NCI-H69 (cell line): ENCODE results near the gene TRIM63.
"Not testable (repeated sequence)": the region's sequence is repeated elsewhere in the genome, so short reads cannot be mapped to it uniquely, and the experiment has no call there.

Source experiments
- DNase-seq: peaks from one replicate; lab custom pipeline; 2025; lab: John Stamatoyannopoulos, UW

TRIM63 gene

DNA sequence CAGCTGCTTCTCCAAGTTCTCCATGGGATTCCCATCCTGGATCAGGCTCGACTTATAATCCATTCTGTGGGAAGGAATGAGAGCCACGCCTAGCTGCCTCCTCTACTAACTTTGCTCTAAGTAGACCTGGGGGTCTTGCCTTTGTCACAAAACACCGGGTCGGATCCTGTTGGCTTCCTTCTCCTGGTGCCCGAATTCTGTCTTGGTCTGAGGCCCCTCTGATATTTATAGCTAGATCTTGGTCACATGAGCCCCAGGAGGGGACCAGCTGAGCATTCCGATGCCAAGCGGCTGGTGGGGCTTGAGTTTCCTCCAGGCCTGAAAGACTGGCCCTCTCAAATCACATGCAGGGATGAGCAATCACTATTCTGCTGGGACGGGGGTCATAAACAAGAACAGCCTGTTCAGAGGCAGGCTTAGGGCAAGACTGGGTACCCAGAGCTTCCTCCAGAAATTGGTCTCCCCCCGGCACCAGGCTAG, at the start of gene TRIM63:
TSS of gene TRIM63 (minus strand) at position 199 of the 480 bp plus-strand sequence. CDS start at position 63, 136 bp downstream.
- DNase-seq = no peak

GRCh38 chr1:26114165-26114927, 46.9 kb upstream of the TRIM63 start:
- no peak for DNase-seq

- peak; percentile 68 for DNase-seq
Observed at GRCh38 chr1:26112407-26112775, 45.0 kb upstream of the TRIM63 start.

- DNase-seq = peak; percentile 94
Observed at GRCh38 chr1:26111530-26112406, 44.3 kb upstream of the TRIM63 start, which contains the start of gene PDIK1L. TSS of gene PDIK1L (plus strand) at chr1:26111824. CDS start at chr1:26114309, 2,485 bp downstream.

DNA sequence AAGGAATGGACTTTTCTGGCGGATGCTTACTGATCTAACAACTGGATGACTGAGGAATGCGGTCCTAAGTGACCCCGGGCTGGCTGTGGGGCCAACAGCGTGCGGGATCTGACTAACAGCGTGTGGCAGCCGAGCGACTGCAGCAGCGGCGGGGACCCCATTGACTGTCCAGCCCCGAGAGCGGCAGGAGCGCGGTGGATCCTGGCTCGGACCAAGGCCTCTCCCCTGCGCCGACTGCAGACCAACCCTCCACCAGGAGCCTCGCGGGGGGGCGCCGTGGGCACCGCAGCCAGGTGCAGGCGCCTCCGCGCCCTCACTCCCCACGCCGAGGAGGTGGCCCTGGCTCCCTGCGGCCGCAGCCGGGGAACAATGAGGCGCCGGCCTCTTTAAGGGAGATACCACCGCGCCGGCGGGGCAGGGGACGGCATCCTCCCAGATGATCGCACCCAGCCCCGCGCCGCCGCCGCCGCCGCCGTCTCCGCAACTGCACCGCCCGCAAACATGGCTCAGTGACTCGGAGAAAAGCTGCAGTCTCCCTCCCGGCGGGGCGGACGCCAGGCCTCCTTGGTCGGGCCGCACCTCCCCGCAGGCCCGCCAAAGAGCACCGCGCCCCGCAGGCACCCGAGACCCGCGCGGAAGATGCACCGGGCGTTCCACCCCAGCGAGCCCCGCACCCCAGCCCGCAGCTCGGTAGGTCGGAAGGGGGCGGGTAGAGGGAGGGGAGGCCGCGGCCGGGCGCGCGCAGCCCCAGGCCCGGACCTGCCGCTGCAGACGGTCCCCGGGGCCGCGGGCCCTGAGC, 43.5 kb upstream of the TRIM63 start:
- DNase-seq = peak; percentile 86

DNA sequence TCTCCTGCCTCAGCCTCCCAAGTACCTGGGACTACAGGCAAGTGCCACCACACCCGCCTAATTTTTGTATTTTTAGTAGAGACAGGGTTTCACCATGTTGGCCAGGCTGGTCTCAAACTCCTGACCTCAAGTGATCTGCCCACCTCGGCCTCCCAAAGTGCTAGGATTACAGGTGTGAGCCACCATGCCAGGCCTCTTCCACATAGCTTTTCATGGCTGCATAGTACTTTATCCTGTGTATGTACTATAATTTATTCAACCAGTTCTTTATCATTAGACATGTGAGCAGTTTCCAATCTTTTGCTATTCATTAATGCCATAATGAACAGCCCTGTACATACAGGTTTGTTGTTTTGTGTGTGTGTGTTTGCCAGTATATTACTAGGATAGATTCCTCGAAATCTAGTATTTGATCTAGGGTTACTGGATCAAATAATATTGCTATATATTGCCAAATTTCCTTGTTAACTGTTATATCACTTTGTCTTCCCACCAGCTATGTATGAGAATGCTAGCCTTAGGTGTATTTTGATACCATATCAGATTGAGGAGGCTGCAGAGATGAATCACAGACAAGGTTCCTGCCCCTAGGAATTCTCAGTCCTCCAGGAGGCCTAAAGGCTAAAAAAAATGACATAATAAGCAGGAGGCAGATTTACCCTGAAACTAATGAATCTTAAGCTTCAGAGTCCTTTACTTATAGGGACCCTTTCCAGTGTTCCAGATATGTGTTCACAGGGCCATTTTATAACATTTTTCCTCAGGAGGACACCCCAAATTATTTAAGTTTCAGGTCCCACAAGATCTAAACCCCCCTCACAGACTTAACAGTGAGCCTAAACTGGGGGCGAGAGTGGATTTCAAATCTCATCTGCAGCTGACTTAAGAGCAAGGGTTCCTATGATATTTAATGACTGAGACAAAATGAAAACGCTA, 42.1 kb upstream of the TRIM63 start:
- DNase-seq = no peak

DNA sequence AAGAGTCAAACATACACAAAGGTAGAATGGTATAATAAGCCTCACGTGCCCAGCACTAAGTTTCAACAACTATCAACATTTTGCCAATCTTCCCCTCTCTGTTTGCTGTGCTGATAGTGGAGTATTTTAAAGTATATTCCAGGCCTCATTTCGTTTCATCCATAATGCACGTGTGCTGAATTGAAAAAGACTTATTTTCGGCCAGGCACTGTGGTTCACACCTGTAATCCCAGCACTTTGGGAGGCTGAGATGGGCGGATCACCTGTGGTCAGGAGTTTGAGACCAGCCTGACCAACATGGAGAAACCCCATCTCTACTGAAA, 37.8 kb upstream of the TRIM63 start:
- not testable (repeated sequence) for DNase-seq

- DNase-seq = no peak
Observed at GRCh38 chr1:26102526-26102925, 35.1 kb upstream of the TRIM63 start.

- DNase-seq = no peak
Observed at GRCh38 chr1:26102119-26102518, 34.7 kb upstream of the TRIM63 start.

- not testable (repeated sequence) for DNase-seq
Observed at GRCh38 chr1:26100204-26100603, 32.8 kb upstream of the TRIM63 start.

DNA sequence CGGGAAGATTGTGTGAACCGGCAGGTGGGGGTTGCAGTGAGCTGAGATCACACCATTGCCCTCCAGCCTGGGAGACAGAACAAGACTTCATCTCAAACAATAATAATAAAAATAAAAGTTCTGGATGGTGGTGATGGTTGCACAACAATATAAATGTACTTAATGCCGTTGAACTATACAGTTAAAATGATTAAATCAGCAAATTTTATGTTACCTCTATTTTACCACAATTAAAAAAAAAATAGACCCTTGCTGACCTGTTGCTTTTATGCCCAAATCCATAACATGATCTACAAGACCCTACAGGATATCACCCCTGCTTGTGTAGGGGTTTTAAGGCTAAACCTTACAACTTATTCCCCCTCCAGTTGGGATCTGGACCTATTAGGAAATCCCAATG, 32.4 kb upstream of the TRIM63 start:
- DNase-seq = no peak

DNA sequence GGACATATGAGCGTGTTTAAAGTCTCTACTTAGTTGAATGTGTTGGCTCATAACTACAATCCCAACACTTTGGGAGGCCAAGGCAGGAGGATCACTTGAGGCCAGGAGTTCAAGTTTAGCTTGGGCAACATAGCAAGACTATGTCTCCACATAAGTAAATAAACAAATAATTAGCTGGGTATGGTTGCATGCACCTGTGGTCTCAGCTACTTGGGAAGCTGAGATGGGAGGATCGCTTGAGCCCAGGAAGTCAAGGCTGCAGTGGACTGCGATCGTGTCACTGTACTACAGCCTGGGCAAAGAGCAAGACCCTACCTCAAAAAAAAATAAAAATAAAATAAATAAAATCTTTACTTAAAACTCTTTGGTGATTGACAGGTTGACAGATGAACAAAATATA, 31.2 kb upstream of the TRIM63 start:
- DNase-seq = no peak

DNA sequence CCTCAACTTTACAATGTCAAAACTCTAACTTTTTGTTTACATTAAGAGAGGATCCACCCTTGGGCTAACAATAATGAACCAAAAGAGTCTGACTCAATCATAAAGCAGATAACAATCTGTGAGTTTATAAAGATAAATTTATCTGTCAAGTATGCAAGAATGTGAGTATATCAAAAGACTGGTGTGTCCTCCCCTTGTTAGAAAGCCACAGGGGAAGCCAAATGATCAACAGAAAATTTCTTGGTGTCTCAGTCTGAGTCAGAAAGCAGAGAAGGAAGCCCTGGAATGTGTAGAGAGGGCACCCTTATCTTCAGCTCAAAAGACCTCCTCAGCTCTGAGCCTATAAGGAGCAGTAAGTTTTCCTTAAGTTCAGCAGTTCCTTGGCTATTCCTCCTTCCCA, 30.3 kb upstream of the TRIM63 start:
- no peak for DNase-seq

DNA sequence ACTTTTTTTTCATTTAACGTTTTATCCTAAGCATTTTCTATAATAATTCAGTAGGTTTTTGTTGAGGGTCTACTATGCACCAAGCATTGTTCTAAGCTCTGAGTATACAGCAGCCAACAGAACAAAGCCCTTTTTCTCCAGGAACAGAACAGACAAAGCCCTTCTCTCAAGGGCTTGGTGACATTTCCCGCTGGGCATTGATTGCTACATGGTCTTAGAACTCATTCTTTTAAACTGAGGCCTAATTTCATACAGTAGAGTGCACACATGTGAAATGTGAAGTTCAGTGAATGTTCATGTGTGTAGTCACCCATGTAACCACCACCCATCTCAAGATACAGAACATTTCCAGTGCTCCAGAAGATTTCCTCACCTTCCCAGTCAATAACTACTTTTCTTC, 29.0 kb upstream of the TRIM63 start:
- no peak for DNase-seq

DNA sequence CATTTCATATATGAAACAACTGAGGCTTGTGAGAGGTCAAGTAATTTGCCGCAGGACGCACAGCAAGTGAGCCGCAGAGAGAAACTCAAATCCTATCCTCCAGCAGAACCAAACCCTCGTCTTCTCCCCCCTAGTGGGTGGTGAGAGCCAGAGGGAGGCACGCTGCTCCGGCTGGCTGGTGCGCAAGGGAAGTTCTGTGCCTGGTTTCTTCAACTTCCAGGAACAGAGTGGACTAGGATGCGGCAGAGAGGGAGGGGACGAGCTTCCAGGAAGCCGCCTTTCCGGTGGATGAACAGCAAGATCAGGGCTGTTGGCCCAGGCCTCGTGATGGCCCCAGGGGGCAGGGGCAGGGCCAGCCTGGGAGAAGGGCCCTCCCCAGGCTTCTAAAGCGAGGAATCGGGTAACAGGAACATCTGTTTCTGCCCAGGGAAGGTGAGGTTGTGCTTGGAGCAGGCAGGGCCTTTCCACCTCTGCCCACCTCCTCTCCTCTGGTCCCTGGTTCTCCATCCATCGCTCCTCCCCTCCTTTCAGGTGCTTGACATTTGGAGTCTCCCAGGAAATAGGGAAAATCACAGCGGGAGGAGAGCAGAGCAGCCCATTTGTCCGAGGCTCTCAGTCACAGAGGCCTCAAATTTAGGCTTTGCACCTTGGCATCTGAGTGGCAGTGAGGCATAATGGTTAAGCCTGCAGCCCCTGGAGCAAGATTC, 27.4 kb upstream of the TRIM63 start:
- peak; percentile 89 for DNase-seq

DNA sequence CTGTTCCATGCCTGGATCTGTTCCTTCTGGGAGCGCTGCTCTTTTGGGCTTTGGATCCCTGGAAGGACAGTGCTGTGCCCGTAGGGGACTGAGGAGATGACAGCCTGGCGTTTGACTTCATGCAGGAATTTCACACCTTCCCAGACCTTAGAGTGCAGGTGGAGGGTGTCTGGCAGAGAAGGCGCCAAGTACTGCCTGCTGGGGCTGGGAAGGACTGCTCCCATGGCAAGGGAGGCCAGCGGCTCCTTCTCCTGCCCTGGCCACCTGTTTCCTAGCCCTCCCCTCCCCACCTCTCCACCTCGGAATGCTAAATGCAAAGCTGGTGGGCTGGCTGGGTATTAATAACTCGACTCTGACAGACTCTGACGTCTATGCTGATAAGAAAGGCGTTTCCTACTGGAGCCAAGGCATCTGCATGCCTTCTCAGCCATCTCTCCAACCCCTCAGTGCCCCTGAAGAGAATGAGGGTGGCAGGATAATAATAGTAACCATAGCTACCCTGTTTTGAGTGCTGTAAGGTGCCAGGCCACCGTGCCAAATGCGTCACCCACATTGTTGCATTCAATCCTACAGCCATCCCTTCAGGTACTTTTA, 26.7 kb upstream of the TRIM63 start:
- peak; percentile 28 for DNase-seq

GRCh38 chr1:26093569-26093968, 26.1 kb upstream of the TRIM63 start:
- DNase-seq = not testable (repeated sequence)

GRCh38 chr1:26092422-26092821, 25.0 kb upstream of the TRIM63 start:
- no peak for DNase-seq

- no peak for DNase-seq
Observed at GRCh38 chr1:26090893-26091292, 23.5 kb upstream of the TRIM63 start.

DNA sequence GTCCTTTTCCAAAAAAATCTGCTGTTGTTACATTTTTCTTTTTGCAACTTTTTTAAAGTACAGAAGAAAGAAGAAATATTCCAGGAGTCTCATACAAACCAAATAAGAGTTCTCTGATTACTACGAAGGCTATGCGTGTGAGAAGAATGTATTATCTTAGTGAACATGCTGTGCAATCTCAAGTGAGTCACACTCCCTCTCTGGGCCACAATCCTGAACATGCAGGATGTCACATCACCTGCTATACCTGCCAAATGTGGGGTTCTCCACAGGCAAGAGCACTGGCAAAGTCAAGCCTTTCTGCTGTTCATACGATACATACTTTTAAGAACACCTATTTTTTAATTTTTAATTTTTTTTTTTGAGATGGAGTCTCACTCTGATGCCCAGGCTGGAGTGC, 21.7 kb upstream of the TRIM63 start:
- DNase-seq = no peak
